H9 (cell line): ENCODE results near the gene MARCHF9. TPM values are rescaled to one million over a fixed set of nuclear protein-coding genes. Genes with fewer than 3 reads are reported as not detected.

Source experiments
- DNase-seq: peaks from one replicate; pipeline ENCODE4 v3.0.0-alpha.2; 2017
- H2AFZ ChIP-seq: one replicate; pipeline ENCODE4 v1.6.1; 2013; ENCODE audit warnings: mild to moderate bottlenecking, low read length, control low read depth, moderate library complexity
- H2AK5ac ChIP-seq: 2 replicates; pipeline ENCODE4 v1.6.1; 2013; ENCODE audit warnings: low read length, control low read depth, mixed read lengths; ENCODE audit not compliant: insufficient read length
- H2BK120ac ChIP-seq: one replicate; pipeline ENCODE4 v1.6.1; 2013; ENCODE audit warnings: low read depth, mild to moderate bottlenecking, low read length, control low read depth, inconsistent platforms; ENCODE audit not compliant: poor library complexity, severe bottlenecking
- H2BK12ac ChIP-seq: 2 replicates; pipeline ENCODE4 v1.6.1; 2013; ENCODE audit warnings: low read length, control low read depth, mixed read lengths, low read depth; ENCODE audit not compliant: insufficient read length
- H2BK15ac ChIP-seq: 2 replicates; pipeline ENCODE4 v1.6.1; 2013; ENCODE audit warnings: low read depth, low read length, control low read depth
- H2BK20ac ChIP-seq: one replicate; pipeline ENCODE4 v1.6.1; 2013; ENCODE audit warnings: low read depth, mild to moderate bottlenecking, low read length, control low read depth, inconsistent platforms; ENCODE audit not compliant: poor library complexity, severe bottlenecking
- H2BK5ac ChIP-seq: 2 replicates; pipeline ENCODE4 v1.6.1; 2013; ENCODE audit warnings: low read length, control low read depth, mixed read lengths; ENCODE audit not compliant: insufficient read length
- H3K14ac ChIP-seq: 2 replicates; pipeline ENCODE4 v1.6.1; 2013; ENCODE audit warnings: low read length, control low read depth; ENCODE audit not compliant: insufficient read depth
- H3K18ac ChIP-seq: 2 replicates; pipeline ENCODE4 v1.6.1; 2013; ENCODE audit warnings: low read depth, mild to moderate bottlenecking, mixed read lengths, low read length, control low read depth; ENCODE audit not compliant: insufficient read length
- H3K23ac ChIP-seq: 2 replicates; pipeline ENCODE4 v1.6.1; 2013; ENCODE audit warnings: low read length, control low read depth, mixed read lengths, low read depth; ENCODE audit not compliant: insufficient read length
- H3K23me2 ChIP-seq: 2 replicates; pipeline ENCODE4 v1.6.1; 2013; ENCODE audit warnings: low read depth, mild to moderate bottlenecking, mixed read lengths, low read length, control low read depth; ENCODE audit not compliant: insufficient read length, poor library complexity, severe bottlenecking
- H3K27ac ChIP-seq: 2 replicates; pipeline ENCODE4 v1.5.1; 2013; ENCODE audit warnings: low read length, control low read depth, mixed read lengths, low read depth; ENCODE audit not compliant: insufficient read length
- H3K27me3 ChIP-seq: 2 replicates; pipeline ENCODE4 v1.6.1; 2013; ENCODE audit warnings: low read length, control low read depth, inconsistent platforms; ENCODE audit not compliant: insufficient read depth
- H3K4ac ChIP-seq: 2 replicates; pipeline ENCODE4 v1.6.1; 2013; ENCODE audit warnings: low read depth, mild to moderate bottlenecking, control low read depth, inconsistent platforms, low read length, moderate library complexity
- H3K4me1 ChIP-seq: 2 replicates; pipeline ENCODE4 v1.6.1; 2013; ENCODE audit warnings: low read length, control low read depth, inconsistent platforms; ENCODE audit not compliant: insufficient read depth
- H3K4me2 ChIP-seq: 2 replicates; pipeline ENCODE4 v1.6.1; 2013; ENCODE audit warnings: low read length, control low read depth, mixed read lengths; ENCODE audit not compliant: insufficient read length, insufficient read depth
- H3K56ac ChIP-seq: 2 replicates; pipeline ENCODE4 v1.6.1; 2013; ENCODE audit warnings: low read depth, mild to moderate bottlenecking, mixed read lengths, low read length, control low read depth; ENCODE audit not compliant: insufficient read length
- H3K79me1 ChIP-seq: 2 replicates; pipeline ENCODE4 v1.6.1; 2013; ENCODE audit warnings: low read depth, mild to moderate bottlenecking, moderate library complexity, low read length, control low read depth, inconsistent platforms; ENCODE audit not compliant: insufficient read depth, poor library complexity, severe bottlenecking
- H3K79me2 ChIP-seq: 2 replicates; pipeline ENCODE4 v1.6.1; 2013; ENCODE audit warnings: low read length, control low read depth, inconsistent platforms; ENCODE audit not compliant: insufficient read depth
- H3K9ac ChIP-seq: 2 replicates; pipeline ENCODE4 v1.6.1; 2013; ENCODE audit warnings: low read length, control low read depth, mixed read lengths; ENCODE audit not compliant: insufficient read length; ENCODE audit errors: extremely low read depth
- H3K9me3 ChIP-seq: one replicate; pipeline ENCODE4 v1.6.1; 2013; ENCODE audit warnings: low read depth, low read length, inconsistent platforms; ENCODE audit not compliant: control insufficient read depth
- H3T11ph ChIP-seq: one replicate; pipeline ENCODE4 v1.6.1; 2013; ENCODE audit warnings: mild to moderate bottlenecking, low read length, control low read depth, inconsistent platforms
- H4K20me1 ChIP-seq: one replicate; pipeline ENCODE4 v1.6.1; 2013; ENCODE audit not compliant: control insufficient read depth, insufficient read length, insufficient read depth
- H4K5ac ChIP-seq: 2 replicates; pipeline ENCODE4 v1.6.1; 2013; ENCODE audit warnings: low read depth, mild to moderate bottlenecking, mixed read lengths, low read length, control low read depth; ENCODE audit not compliant: insufficient read length
- H4K8ac ChIP-seq: replicated peaks from 2 replicates; pipeline ENCODE4 v1.6.1; 2013; ENCODE audit warnings: low read length, control low read depth, mixed read lengths, low read depth; ENCODE audit not compliant: insufficient read length
- H4K91ac ChIP-seq: 2 replicates; pipeline ENCODE4 v1.6.1; 2013; ENCODE audit warnings: low read depth, mild to moderate bottlenecking, moderate library complexity, mixed read lengths, low read length, control low read depth; ENCODE audit not compliant: insufficient read length
- H3K27ac Mint-ChIP-seq, 3 experiments: 2 replicates in 2 of 3; 3 replicates in 1 of 3; pipeline ENCODE4 v1.8.0; 2020 to 2021; ENCODE audit warnings: mixed read lengths in 3 of 3, mild to moderate bottlenecking in 1 of 3, moderate library complexity in 1 of 3
- H3K27me3 Mint-ChIP-seq: 2 replicates; pipeline ENCODE4 v1.8.0; 2021; ENCODE audit warnings: low read depth, mild to moderate bottlenecking, moderate library complexity, mixed read lengths
- H3K36me3 Mint-ChIP-seq, 3 experiments: 2 replicates in 2 of 3; 3 replicates in 1 of 3; pipeline ENCODE4 v1.8.0; 2020 to 2021; ENCODE audit warnings: low read depth in 3 of 3, mixed read lengths in 3 of 3; ENCODE audit not compliant: insufficient read depth in 1 of 3
- H3K4me1 Mint-ChIP-seq, 2 experiments: 2 replicates each; pipeline ENCODE4 v1.8.0; 2020; ENCODE audit warnings: mixed read lengths in 2 of 2
- H3K4me3 Mint-ChIP-seq, 2 experiments: 2 replicates in 1 of 2; 3 replicates in 1 of 2; pipeline ENCODE4 v1.8.0; 2020 to 2021; ENCODE audit warnings: mild to moderate bottlenecking in 2 of 2, mixed read lengths in 2 of 2, moderate library complexity in 1 of 2
- H3K9me3 Mint-ChIP-seq, 2 experiments: 2 replicates in 1 of 2; 3 replicates in 1 of 2; pipeline ENCODE4 v1.8.0; 2020; ENCODE audit warnings: mild to moderate bottlenecking in 2 of 2, mixed read lengths in 2 of 2, moderate library complexity in 1 of 2
- CTCF ChIP-seq: fragments of 200-600 bp; sonication (generic); conservative IDR thresholded peaks from 3 replicates; pipeline ENCODE4 v1.8.0; 2021; ENCODE audit warnings: antibody characterized with exemption, mild to moderate bottlenecking
- WGBS: extraction: QIAGEN DNeasy Blood & Tissue Kit; methylation state at CpG from one replicate; pipeline ENCODE4 v1.1.7; 2013; ENCODE audit warnings: missing lambda C conversion rate, low lambda C conversion rate, mixed read lengths; ENCODE audit not compliant: insufficient read length; ENCODE audit errors: extremely low coverage; 5-methylcytosine and 5-hydroxymethylcytosine counted together
- total RNA-seq: library from RNA; stranded (reverse); gene quantifications from 2 replicates; pipeline ENCODE4 v1.2.1, GENCODE V29; 2021

Gene MARCHF9
- total RNA-seq, 1 experiment from 2014 or later, result 20.5 TPM

- Histone ChIP-seq H3K9ac (no peak overlapping the region), H3K18ac (no peak overlapping the region), H3K23ac (no peak overlapping the region), H4K8ac (no peak overlapping the region), H4K91ac (no peak overlapping the region), H2AK5ac (no peak overlapping the region), H3K79me2 (no peaks in the 10 kb centered on the region), H3K27me3 (no peaks in the 10 kb centered on the region), H3K14ac (no peak overlapping the region), H3K79me1 (no peaks in the 10 kb centered on the region), H2BK120ac (no peak overlapping the region), H3K23me2 (no peaks in the 10 kb centered on the region), H3K4me1 (no peaks in the 10 kb centered on the region), H4K5ac (no peak overlapping the region), H2BK20ac (no peak overlapping the region), H3K9me3 (no peaks in the 10 kb centered on the region), H2BK5ac (no peak overlapping the region), H3T11ph (no peak overlapping the region), H3K4me2 (no peak overlapping the region), H4K20me1 (no peaks in the 10 kb centered on the region), H2AFZ (no peak overlapping the region), H3K4ac (no peak overlapping the region), H3K56ac (no peak overlapping the region), H3K27ac (no peak overlapping the region), H2BK12ac (no peak overlapping the region), H2BK15ac (no peak overlapping the region)
- DNase-seq, result no peak
- no peak overlapping the region for H3K27ac Mint-ChIP-seq
- no peak for TF ChIP-seq CTCF
- WGBS, result no CpG with 5 or more reads among the region's 3 CpGs
- H3K4me3 Mint-ChIP-seq, result no peak overlapping the region
- H3K27me3 Mint-ChIP-seq, result no peaks in the 10 kb centered on the region
- H3K9me3 Mint-ChIP-seq, result no peaks in the 10 kb centered on the region
- H3K36me3 Mint-ChIP-seq, result peaks cover 5 to 25% (median 5%) of the 10 kb centered on the region in 3 experiments; a peak in 5 of 7 replicates
- no peaks in the 10 kb centered on the region for H3K4me1 Mint-ChIP-seq
These were observed 42.2 kb upstream of the MARCHF9 start for GRCh38 chr12:57712701-57713100.
